Lower leg skin (tissue), 3 donors: ENCODE data around the gene TENM4.

Experiments used
- POLR2A ChIP-seq, 2 donors: fragments of 450-650 bp; IDR thresholded peaks; one replicate each; pipeline ENCODE4 v1.6.1; 2016 to 2017; ENCODE audit warnings: antibody characterized with exemption in 2 of 2, mild to moderate bottlenecking in 1 of 2, moderate library complexity in 1 of 2
- TF ChIP-seq, protein P1 (sequence below), 3 donors: fragments of 450-650 bp; IDR thresholded peaks; one replicate each; pipeline ENCODE4 v1.5.1; 2016; ENCODE audit warnings: antibody characterized with exemption in 3 of 3, mild to moderate bottlenecking in 3 of 3, moderate library complexity in 2 of 3

GRCh38 chr11:79415912-79416311 lies 24.9 kb downstream of the TENM4 start:
- TF ChIP-seq, protein P1, sequence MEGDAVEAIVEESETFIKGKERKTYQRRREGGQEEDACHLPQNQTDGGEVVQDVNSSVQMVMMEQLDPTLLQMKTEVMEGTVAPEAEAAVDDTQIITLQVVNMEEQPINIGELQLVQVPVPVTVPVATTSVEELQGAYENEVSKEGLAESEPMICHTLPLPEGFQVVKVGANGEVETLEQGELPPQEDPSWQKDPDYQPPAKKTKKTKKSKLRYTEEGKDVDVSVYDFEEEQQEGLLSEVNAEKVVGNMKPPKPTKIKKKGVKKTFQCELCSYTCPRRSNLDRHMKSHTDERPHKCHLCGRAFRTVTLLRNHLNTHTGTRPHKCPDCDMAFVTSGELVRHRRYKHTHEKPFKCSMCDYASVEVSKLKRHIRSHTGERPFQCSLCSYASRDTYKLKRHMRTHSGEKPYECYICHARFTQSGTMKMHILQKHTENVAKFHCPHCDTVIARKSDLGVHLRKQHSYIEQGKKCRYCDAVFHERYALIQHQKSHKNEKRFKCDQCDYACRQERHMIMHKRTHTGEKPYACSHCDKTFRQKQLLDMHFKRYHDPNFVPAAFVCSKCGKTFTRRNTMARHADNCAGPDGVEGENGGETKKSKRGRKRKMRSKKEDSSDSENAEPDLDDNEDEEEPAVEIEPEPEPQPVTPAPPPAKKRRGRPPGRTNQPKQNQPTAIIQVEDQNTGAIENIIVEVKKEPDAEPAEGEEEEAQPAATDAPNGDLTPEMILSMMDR (IDR thresholded peaks at IDR 0.05): no peak
- no peak for TF ChIP-seq POLR2A (IDR thresholded peaks at IDR 0.05)
